Activated T-cell treated with anti-CD3 and anti-CD28 coated beads for 24 hours (primary cell): ENCODE data around the gene ACRV1.

ENCODE experiments used
- DNase-seq: peaks from one replicate; pipeline ENCODE4 v3.0.0-alpha.2; 2020; ENCODE audit warnings: low read depth

ACRV1 gene

DNA sequence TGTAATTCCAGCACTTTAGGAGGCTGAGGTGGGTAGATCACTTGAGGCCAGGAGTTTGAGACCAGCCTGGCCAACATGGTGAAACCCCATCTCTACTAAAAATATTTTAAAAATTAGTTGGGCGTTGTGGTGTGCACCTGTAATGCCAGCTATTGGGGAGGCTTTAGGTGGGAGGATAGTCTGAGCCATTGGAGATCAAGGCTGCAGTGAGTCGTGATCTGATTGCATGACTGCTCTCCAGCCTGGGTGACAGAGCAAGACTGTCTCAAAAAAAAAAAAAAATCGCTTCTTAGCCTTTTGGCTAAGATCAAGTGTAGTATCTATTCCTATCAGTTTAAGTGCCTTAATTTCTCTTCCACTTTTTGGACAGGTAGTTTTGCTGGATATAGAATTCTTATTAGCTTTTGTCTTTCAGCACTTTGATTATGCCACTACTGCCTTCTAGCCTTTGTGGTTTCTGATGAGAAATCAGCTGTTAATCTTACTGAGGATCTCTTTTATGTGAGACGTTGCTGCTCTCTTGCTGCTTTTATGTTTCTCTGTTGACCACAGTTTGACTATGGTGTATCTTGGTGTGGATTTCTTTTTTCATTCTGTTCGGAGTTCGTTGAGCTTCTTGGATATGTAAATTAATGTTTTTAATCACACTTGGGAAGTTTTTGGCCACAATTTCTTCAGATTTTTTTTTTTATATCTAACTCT, 31.0 kb downstream of the ACRV1 start:
- no peak for DNase-seq

DNA sequence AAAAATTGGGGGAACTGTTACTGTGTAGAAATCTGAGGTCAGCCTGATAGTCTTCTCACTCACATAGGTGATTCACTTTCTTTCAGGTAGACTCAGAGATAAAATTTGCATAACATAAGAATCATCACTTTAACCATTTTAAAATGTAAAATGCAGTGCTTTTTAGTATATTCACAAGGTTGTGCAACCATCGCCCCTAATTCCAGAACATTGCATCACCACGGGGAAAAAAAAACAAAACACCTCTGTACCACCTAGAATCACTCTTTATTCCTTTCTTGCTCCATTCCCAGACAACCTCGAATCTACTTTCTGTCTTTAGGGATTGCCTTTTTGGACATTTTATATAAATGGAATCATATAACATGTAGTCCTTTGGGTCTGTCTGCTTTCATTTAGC, 34.8 kb downstream of the ACRV1 start:
- no peak for DNase-seq

DNA sequence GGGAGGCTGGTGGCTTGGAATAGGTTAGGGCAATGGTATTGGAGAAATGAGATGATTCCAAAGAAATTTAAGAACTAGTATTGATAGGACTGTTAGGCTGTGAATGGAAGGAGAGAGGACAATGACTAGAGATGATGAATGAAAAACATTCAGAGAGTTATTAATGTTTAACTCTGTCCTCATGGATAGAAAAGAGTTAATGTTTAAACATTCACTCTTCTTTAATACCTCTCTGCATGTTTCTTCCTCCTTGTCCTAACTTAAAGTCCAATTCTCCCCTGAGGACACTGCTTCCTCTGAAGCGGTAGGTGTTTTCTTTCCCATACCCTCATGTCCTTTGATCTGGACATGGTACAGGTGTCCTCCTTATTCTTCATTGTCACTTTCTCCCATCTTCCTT, 42.3 kb downstream of the ACRV1 start:
- DNase-seq: no peak

DNA sequence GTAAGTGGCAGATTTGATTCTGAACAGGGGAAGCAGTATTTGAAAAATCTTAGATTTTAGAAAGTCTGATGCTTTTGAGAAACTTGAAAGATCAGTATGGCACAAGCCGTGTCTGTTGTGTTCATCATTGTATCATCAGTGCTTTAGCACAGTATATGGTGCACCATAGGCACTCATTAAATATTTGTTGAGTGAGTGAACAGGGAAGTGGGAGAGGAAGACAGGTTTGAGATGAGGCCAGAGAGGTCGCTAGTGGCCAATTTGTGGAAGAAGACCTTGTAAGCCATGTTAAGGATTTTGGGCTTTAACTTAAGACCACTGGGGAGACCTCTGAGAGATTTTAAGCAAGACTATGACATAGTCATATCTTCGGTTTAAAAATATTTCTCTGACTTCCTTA, 42.8 kb downstream of the ACRV1 start:
- no peak for DNase-seq

DNA sequence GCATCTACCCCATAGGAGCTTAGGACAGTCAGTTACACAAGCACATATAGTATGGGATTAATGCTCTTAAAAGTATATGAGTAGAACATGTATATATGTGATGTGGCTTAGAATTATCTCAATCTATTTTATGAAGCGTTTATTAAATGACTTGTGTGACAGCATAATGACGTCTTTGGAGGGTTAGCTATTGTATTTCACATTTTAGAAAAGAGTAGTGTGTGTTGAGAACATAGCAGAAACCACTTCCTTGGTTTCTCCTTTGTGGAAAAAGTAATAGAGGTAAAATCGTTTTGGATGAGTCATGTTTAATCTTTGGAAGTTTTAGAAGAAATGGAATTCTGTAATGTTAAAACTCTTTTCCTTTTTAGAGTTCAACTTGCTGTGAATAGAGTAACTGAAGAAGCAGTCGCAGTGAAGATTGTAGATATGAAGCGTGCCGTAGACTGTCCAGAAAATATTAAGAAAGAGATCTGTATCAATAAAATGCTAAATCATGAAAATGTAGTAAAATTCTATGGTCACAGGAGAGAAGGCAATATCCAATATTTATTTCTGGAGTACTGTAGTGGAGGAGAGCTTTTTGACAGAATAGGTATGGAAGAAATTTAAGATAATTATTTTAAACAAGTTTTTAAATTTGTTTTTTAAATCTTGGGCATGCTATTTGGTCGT, 53.3 kb downstream of the ACRV1 start:
- DNase-seq: no peak

DNA sequence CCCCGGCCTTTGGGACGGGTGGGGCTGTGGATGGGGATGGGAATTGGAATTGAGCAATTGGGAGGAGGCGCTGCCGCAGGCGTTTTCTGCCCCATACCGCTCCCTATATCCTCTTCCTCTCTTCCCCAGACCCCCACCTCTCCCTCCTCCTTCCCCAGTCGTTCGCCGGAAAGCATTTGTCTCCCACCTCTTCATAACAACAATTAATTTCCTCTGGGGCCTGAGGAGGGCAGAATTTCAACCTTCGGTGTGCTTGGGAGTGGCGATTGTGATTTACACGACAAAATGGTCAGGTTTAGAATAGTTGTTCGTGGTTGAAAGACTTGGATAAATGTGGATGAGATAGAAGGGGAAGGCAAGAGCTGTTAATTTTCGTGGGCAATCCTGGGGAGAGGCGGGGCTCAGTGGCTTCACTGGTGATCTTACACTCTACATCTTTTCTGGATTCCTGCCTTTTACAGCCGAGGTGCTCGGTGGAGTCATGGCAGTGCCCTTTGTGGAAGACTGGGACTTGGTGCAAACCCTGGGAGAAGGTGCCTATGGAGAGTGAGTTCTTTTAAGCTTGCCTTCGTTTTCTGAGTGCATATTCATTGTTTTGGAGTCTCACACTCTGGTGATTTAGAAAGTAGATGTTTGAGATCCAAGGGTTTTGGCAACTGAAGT, 54.2 kb downstream of the ACRV1 start:
- no peak for DNase-seq

DNA sequence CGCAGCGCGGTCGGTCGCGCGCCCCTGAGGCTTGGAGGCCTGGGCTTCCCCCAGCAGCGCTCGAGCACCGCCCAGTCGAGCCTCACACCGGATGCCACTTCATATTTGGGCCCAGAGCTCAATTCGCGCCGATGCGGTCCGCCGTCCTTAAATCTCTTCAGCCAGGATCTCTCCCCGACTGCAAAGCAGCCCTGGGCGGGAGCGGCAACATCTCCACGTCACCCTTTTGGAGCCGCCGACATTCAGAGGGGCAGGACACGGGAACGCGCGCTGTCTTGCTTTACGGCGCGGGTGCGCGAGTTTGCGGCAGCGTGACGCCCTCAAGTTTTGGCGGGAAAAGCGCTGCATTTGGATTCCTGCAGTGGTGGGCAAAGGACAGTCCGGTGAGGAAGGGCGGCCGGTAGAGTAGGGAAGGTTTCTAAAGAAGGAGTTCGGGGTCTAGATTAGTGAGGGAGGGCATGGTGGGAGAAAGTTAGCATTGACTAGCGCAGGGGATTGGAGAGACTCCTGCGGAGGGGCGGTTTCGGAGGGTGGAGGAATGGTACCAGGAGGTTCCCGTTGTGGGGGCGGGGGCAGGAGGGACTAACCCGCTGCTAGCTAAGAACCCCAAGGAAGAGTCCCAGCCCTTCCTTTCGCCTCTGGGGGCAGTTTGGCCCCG, 54.9 kb downstream of the ACRV1 start:
- peak; percentile 86 for DNase-seq

DNA sequence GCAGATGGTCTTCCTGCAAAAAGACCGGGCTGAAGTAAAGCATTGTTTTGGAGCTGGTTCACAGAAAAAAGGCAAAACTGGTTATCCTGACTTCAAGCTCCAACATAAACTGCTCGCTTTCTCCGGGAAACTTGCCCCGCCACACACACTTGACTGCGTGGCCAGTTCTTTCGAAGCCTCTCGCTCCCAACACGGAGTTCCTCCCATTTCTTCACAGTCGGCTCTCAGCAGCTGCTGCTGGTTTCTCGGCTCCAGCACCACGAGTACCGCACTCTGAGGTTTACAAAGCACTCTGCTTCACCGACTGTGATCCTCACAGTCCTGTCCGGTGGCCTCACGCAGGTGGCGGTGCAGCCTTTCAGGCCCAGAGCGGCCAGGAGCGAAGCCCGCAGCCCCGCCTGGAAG, 55.4 kb downstream of the ACRV1 start:
- DNase-seq: no peak

DNA sequence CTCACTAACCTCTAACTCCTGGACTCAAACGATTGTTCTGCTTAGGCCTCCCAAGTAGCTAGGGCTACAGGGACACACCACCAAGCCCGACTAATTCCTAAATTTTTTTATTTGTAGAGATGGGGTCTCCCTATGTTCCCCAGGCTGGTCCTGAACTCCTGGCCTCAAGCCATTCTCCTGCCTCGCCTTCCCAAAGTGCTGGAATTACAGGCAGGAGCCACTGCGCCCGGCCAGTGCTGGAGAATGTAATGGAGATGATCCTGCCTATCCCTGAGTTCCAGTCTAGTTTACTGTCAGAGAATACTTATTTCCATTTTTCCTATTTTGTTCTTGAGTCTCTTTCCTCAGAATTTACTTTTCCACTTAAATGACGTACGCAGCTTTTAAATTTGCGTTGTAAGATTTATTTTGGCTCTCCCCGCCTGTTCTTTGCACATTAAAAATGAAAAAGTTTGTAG, 55.9 kb downstream of the ACRV1 start, which contains the start of gene CHEK1:
Gene CHEK1 (plus strand): TSS at position 408 of the 458 bp plus-strand sequence. CDS start 1,606 bp downstream, outside the sequence.
- no peak for DNase-seq

DNA sequence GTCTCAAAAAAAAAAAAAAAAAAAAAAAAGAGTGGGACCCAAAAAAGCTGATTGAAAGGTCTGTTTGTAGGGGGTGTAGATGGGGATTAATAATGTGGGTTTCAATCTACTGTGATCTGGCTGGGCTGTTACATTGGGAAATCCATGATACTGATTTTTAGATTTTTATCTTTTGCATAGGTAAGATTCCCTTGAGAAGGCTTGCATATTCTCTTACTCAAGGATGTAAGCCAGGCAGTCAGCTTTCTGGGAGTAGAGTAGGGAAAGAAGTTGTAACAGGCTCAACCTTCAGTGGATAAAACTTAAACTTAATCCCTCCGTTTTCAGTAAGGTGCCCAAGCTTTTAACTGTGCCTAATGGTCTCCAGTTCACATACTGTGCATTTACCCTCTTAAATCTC, 57.6 kb downstream of the ACRV1 start:
- no peak for DNase-seq

DNA sequence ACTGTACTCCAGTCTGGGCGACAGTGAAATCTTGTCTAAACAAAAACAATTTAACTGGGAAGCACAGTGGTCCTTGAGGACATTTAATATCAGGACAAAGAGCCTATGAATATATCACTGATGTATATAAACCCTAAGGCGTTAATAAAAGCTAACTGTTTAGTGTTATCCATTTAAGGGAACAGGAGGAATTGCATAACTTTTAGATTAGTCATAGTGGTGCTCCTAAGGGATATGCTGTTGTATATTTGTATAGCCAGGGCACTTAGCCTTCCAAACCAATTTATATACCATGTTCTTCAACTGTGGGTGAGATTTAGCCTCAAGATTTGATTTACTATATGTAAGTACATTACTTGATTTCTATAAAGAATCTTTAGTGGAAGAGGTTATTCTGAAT, 58.7 kb downstream of the ACRV1 start:
- DNase-seq: no peak
